DMS79 treated with DMSO at 0.1 percent for 48 hours (cell line): Measurements from ENCODE around the gene ATXN7.

Experiments
- DNase-seq: peaks from one replicate; lab custom pipeline; 2025; lab: John Stamatoyannopoulos, UW

ATXN7 gene

GRCh38 chr3:63864008-63864964 lies 619 bp downstream of the ATXN7 start:
- DNase-seq = no peak

DNA sequence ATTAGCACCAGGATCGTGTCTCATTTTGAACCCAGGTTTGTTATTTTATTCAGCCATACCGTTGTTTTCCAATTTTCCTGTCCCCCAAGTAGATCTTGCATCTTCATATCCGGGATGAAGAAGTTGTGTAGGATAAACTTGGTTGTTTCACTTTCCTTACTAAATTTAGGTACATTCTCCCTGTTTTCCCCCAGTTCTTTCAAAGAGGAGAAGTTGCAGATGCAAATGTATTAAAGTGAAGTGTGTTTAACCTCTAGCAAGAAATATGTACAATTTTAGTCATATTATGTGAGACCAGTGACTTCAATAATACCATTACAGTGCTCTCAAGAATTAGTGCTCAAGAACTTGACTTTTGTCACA lies 1.3 kb downstream of the ATXN7 start:
- no peak for DNase-seq

- no peak for DNase-seq
Measured at GRCh38 chr3:63867225-63867624, 3.6 kb downstream of the ATXN7 start.

GRCh38 chr3:63869940-63870614 lies 6.4 kb downstream of the ATXN7 start:
- DNase-seq = no peak

DNA sequence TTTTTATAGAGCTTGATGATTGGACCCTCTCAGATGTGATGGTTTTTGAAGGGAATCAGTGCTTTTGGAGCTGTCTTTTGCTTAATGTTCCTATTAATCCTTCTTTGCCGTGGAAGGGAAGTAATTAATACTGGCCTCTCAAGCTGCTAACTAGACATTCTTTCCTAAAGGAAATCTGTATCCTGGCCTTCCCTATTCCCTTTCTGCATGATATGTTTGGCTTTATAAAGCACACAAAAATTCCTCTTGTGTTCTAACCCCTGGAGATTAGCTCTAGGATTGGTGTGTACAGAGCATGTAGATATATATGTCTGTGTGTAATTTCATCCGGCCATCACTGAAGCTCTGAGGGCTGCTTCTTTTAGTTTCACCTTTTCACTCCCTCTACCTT lies 6.9 kb downstream of the ATXN7 start:
- DNase-seq = no peak

- no peak for DNase-seq
Measured at GRCh38 chr3:63872135-63872924, 8.7 kb downstream of the ATXN7 start.

- no peak for DNase-seq
Measured at GRCh38 chr3:63874769-63875168, 11.1 kb downstream of the ATXN7 start.

- peak; percentile 14 for DNase-seq
Measured at GRCh38 chr3:63875510-63875909, 11.8 kb downstream of the ATXN7 start.

- no peak for DNase-seq
Measured at GRCh38 chr3:63876260-63876659, 12.6 kb downstream of the ATXN7 start.

- DNase-seq = no peak
Measured at GRCh38 chr3:63877737-63878393, 14.2 kb downstream of the ATXN7 start.

- no peak for DNase-seq
Measured at GRCh38 chr3:63878394-63879060, 14.9 kb downstream of the ATXN7 start.

- no peak for DNase-seq
Measured at GRCh38 chr3:63880653-63881052, 17.0 kb downstream of the ATXN7 start.

DNA sequence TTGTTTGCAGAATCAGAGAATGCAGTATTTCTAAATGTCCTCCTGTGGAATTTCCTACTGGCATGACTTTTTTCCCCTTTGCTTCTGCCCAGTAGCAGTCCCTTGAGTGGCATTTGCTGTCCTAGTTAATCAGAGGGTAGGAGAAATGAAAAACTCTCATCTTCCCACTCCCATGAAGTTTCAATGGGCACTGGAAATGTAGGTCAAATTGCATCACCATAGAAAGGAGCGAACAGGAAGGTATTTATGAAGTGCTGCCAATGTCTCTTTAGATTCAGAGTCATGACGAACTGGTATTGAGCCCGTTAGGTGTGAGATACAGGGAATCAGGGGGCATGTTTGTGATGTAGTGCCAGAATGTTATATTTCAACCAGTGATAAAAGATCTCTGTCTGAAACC lies 23.2 kb downstream of the ATXN7 start:
- DNase-seq = peak; percentile 51

- no peak for DNase-seq
Measured at GRCh38 chr3:63891518-63891917, 27.9 kb downstream of the ATXN7 start.

- DNase-seq = no peak
Measured at GRCh38 chr3:63892773-63893352, 29.2 kb downstream of the ATXN7 start.

DNA sequence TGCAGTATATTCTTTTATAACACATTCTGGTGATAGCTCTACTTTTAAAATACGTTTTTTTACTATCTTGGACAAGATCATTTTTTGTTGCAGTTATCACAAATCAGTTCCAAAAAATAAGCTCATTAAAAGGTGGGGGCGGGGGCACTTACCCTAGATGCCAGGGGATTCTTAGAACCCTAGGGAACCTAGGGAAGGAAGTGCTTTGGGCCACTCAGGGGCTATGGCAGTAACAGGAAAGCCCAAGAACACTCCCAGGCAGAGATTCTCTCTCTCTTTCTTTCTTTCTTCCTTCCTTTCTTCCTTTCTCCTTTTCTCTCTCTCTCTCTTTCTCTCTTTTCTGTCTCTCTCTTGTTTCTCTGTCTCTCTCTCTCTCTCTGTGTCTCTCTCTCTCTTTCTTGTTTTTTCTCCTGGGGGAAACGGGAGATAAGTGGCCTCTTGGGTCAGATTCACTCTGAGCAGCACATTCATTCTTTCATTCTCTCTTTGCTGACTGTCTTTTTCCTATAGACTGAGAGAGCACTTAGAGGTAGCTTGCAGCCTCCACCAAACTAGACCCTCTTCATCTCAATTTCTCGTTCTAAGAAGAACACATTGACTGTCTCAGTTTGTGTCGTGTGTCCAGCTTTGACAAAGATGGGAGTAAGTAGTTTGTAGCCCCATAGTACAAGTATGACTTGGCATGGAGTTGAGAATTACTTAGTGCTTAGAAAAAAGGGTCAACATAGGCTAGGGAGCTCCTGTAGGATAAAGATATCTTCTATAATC lies 31.9 kb downstream of the ATXN7 start:
- no peak for DNase-seq

GRCh38 chr3:63896332-63897030 lies 32.8 kb downstream of the ATXN7 start:
- no peak for DNase-seq

GRCh38 chr3:63900010-63900409 lies 36.3 kb downstream of the ATXN7 start:
- no peak for DNase-seq

- no peak for DNase-seq
Measured at GRCh38 chr3:63900459-63900858, 36.8 kb downstream of the ATXN7 start.
